GM12872 (cell line): ENCODE measurements around the gene IRF4.

Source experiments
- TF ChIP-seq, protein P1 (sequence below): IDR thresholded peaks from 3 replicates; pipeline ENCODE4 v1.5.1; 2011; ENCODE audit warnings: low read depth, mild to moderate bottlenecking, low read length, moderate library complexity; ENCODE audit not compliant: insufficient read depth

IRF4 gene

DNA sequence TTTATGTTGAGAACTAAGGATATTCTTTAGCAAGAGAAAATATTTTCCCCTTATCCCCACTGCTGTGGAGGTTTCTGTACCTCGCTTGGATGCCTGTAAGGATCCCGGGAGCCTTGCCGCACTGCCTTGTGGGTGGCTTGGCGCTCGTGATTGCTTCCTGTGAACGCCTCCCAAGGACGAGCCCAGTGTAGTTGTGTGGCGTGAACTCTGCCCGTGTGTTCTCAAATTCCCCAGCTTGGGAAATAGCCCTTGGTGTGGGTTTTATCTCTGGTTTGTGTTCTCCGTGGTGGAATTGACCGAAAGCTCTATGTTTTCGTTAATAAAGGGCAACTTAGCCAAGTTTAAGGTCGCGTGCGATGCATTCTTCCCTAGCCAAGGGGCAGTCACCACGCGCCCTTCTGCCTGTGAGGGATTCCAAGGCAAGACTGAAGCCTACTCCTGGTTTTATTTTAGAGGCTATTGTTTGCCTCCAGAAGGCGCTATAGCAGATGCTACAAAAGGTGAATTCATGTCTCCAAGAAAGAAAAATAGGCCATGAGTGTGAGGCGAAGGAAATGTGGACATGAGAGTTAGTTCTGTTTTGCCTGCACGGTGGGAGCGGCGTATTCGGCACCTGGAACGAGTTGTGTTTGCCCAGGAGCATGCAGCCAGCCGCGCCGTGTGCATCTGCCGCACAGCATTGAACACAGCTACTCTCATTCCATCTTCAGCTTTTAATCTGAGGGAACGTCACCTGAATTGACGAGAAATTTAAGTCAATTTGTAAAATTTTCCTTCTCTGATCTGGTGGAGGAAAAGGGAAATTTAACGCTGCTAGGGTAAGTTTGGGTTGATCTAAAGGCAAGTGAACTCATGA lies 40.3 kb upstream of the IRF4 start:
- TF ChIP-seq, protein P1, sequence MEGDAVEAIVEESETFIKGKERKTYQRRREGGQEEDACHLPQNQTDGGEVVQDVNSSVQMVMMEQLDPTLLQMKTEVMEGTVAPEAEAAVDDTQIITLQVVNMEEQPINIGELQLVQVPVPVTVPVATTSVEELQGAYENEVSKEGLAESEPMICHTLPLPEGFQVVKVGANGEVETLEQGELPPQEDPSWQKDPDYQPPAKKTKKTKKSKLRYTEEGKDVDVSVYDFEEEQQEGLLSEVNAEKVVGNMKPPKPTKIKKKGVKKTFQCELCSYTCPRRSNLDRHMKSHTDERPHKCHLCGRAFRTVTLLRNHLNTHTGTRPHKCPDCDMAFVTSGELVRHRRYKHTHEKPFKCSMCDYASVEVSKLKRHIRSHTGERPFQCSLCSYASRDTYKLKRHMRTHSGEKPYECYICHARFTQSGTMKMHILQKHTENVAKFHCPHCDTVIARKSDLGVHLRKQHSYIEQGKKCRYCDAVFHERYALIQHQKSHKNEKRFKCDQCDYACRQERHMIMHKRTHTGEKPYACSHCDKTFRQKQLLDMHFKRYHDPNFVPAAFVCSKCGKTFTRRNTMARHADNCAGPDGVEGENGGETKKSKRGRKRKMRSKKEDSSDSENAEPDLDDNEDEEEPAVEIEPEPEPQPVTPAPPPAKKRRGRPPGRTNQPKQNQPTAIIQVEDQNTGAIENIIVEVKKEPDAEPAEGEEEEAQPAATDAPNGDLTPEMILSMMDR = no peak

DNA sequence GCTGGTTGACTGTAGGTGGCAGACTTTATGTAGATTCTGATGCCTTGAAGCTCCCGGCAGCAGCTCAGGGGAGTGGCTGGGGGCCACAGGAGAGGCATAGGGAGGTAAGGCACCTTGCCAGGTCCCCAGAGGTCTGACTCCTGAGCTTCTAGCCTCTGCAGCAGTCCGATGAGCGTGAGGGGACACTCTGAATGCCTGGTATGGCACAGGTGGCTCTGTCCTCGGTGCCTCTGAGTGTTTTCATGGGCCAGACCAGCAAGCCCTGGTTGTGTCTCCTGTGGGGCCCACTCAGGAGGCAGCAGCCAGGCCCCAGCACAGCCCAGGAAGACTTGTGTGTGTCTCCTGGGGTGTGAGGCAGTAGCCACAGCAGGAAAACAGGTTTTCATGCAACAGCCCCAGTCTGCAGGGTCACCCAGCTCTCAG lies 39.7 kb upstream of the IRF4 start:
- TF ChIP-seq, protein P1 = no peak

DNA sequence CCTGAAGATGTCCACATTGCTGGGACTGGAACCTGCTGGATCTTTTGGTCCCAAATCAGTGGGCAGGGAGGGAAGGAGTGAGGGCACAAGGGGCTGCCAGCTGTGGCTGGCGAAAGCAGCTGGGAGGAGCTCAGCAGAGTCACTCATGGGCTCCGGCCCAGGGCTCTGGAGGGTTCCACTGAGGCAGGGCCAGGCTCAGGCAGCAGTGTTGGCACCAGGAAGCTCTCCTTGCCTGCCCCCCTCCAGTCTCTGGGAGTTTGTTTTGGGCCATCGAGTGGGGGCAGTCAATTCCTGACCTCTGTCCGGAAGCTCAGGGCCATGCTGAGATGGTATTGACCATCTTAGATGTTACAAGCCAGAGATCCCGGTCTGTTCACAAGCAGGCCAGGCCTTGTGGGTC lies 39.1 kb upstream of the IRF4 start:
- TF ChIP-seq, protein P1 = no peak

DNA sequence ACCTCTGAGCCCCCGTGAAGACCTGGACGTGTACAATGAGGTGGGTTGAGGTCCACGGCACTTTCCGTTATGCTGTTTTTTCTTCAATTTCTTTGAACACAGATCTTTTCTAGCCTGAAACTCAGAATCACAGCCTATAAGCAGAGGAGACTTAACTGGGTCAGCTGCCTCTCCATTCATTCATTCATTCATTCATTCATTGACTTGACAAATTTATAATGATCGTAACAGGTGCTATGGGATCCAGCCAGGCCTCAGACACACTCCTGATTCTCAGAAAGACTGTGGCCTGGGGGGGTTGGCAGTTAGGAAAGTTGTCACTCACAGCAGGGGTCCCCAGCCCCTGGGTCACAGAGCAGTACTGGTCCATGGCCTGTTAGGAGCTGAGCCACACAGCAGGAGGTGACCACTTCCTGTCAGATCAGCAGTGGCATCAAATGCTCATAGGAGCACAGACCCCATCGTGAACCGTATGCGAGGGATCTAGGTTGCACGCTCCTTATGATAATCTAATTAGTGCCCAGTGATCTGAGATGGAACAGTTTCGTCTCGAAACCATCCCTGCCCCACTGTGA lies 38.6 kb upstream of the IRF4 start:
- TF ChIP-seq, protein P1 = no peak

- TF ChIP-seq, protein P1 = no peak
These were observed 37.6 kb upstream of the IRF4 start for GRCh38 chr6:353642-354614.

DNA sequence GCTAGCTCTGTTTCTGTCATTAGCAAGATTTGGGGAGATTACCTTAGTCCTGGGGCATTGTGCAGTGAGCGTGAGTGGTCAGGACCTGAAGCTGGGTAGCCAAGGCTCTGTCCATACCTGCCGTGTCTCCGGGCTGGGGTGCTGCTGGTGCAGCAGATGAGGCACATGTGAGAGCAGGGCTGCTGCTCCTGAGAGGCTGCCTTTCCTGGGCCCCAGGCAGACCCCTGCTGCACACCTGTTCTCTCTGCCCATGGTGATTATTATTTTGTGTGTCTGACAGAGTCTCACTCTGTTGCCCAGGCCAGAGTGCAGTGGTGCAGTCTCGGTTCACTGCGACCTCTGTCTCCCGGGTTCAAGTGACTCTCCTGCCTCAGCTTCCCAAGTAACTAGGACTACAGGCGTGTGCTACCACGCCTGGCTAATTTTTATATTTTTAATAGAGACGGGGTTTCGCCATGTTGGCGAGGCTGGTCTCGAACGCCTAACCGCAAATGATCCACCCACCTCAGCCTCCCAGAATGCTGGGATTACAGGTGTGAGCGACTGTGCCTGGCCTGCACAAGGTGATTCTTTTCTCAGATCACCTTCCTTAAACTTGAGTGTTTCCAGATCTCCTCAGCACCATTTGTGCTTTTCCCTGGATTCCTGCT lies 36.8 kb upstream of the IRF4 start:
- TF ChIP-seq, protein P1 = no peak
